ACC112 (cell line): Measurements from ENCODE around the gene GAS2.

ENCODE experiments used
- H2AFZ ChIP-seq: fragments of 200-600 bp; sonication (generic); one replicate; pipeline ENCODE4 v1.6.0; 2017; ENCODE audit warnings: antibody characterized with exemption, low read length; ENCODE audit not compliant: unreplicated experiment
- H3K27ac ChIP-seq: fragments of 200-600 bp; sonication (generic); 2 replicates; pipeline ENCODE4 v1.5.1; 2014; ENCODE audit warnings: low read depth, mild to moderate bottlenecking, antibody characterized with exemption, low read length, moderate library complexity
- H3K27me3 ChIP-seq: fragments of 200-600 bp; sonication (generic); 2 replicates; pipeline ENCODE4 v1.6.1; 2014; ENCODE audit warnings: mild to moderate bottlenecking, antibody characterized with exemption, low read length, moderate library complexity, mixed read lengths; ENCODE audit not compliant: insufficient read depth
- H3K36me3 ChIP-seq: fragments of 200-600 bp; sonication (generic); 2 replicates; pipeline ENCODE4 v1.6.1; 2016; ENCODE audit warnings: mild to moderate bottlenecking, antibody characterized with exemption, low read length, moderate library complexity, mixed read lengths; ENCODE audit not compliant: insufficient read depth
- H3K4me1 ChIP-seq: fragments of 200-600 bp; sonication (generic); one replicate; pipeline ENCODE4 v1.6.1; 2016; ENCODE audit warnings: low read length, mixed read lengths; ENCODE audit not compliant: insufficient read depth, unreplicated experiment, control insufficient read depth
- H3K4me3 ChIP-seq: fragments of 200-600 bp; sonication (generic); 2 replicates; pipeline ENCODE4 v1.5.1; 2014; ENCODE audit warnings: mild to moderate bottlenecking, low read depth, low read length
- H3K79me2 ChIP-seq: fragments of 200-600 bp; sonication (generic); one replicate; pipeline ENCODE4 v1.6.0; 2016; ENCODE audit warnings: low read length; ENCODE audit not compliant: control insufficient read depth, unreplicated experiment, insufficient read depth

Gene GAS2

DNA sequence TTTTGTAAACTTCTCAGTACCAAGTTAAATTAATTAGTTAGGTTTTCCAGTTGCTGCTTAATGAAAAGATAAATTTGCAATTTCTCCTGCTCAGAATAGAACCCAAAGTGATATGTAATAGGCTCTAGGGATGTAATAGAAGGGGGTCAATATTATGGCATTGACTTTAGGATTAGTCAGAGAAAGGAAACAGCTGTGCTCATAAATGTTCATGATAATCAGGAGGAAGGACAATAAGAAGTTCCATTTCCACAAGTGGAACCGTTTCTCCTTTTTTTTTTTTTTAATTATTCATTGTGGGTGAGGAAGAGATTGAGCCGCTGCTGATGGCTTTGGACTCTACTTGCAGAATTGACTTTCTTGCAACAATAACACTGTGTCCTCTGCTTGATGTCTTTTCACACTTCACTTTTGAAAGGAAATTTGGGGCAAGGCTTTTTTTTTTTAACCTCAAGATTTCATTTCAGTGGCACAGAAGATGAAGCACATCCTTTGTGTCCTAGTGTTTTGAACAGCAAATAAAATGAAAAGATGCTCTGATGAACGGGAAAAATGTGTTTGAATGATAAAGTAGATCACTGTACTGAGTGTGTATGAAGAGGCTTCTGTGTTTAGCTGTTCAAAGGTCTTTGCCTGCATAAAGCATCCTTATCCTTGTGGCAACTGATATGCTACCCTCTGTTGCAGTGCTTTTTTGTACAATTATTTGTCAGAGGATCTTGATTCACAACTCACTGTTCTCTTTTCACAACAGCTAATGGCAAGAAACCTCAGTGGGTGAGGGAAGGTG, 62.4 kb downstream of the GAS2 start:
- Histone ChIP-seq H3K36me3 (no peaks in the 10 kb centered on the region), H3K27ac (no peak overlapping the region), H3K4me3 (no peak overlapping the region), H3K79me2 (no peaks in the 10 kb centered on the region), H3K27me3 (peaks cover 55% of the 10 kb centered on the region), H2AFZ (no peak overlapping the region), H3K4me1 (no peaks in the 10 kb centered on the region)

DNA sequence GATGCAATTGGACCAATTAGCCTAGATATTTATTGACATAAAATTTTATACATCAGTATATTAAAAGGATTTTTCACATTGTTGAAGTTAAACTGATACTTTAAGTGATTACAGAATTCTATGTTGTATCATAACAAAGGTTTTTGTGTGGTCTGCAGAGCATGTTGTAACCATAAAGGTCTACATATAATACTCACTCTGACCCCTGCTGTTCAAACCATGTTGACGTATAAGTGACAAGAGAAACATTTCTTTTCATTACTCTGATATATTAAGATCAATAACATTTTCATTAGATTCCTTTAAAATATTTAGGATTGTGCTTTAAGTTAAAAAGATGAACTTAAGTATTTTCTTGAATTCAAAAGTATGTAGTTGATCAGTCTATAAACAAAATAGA, 63.9 kb downstream of the GAS2 start:
- Histone ChIP-seq H2AFZ (no peak overlapping the region), H3K27ac (no peak overlapping the region), H3K27me3 (peaks cover 51% of the 10 kb centered on the region), H3K4me1 (no peaks in the 10 kb centered on the region), H3K36me3 (no peaks in the 10 kb centered on the region), H3K4me3 (no peak overlapping the region), H3K79me2 (no peaks in the 10 kb centered on the region)

DNA sequence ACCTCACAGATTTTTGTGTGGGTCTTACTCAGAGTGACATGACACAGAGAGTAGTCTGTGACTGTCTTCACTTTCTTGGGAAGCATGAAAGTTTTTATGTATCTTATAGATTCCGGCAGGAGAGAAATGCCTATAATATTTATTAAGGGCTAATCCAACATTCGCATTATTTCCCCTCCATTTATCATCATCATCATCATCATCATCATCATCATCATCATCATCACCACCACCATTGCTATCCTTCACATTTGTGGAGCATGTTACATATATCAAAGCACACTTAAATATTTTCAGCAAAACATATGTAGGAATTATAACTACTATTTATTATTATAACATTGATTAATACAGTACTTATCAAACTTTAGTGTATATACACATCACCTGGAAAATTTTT, 66.2 kb downstream of the GAS2 start:
- no peak overlapping the region for H2AFZ ChIP-seq
- no peaks in the 10 kb centered on the region for H3K79me2 ChIP-seq
- no peak overlapping the region for H3K27ac ChIP-seq
- peaks cover 53% of the 10 kb centered on the region for H3K27me3 ChIP-seq
- H3K36me3 ChIP-seq, result no peaks in the 10 kb centered on the region
- H3K4me3 ChIP-seq, result no peak overlapping the region
- no peaks in the 10 kb centered on the region for H3K4me1 ChIP-seq

DNA sequence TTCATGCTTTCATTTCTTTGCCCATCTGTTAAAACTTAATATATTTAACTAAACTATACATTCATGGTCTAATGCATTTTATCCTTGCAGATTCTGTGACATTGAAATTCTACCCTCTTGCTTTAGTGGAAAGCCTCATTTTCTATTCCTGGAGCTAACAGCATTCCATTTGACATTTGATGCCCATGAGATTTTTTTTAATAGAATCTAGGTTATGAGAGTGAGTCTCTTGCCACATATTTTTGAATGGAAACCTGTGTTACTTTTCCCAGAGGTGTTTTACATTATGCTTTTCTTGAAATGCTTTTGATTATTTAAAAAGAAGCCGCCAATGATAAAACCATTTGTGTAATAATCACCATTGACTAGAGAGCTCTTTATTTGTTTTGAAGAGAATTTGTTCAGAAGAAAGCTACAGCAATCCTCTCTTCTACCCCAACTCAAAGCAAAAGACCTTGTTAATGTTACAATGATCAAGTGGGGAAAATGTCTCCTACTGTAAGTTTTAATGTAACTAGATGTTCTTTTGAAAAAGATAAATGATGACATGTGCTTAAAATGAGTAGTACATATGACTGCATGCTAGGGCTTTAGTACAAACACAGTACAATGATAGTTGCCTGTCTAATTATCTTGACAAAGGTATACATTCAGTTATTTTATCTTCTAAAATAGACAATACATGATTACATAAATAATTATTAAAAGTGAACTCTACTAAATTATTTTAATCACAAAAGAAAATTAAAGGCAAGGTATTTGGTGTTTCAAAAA, 67.3 kb downstream of the GAS2 start:
- no peaks in the 10 kb centered on the region for H3K4me1 ChIP-seq
- H3K36me3 ChIP-seq, result no peaks in the 10 kb centered on the region
- no peak overlapping the region for H2AFZ ChIP-seq
- peaks cover 56% of the 10 kb centered on the region for H3K27me3 ChIP-seq
- no peak overlapping the region for H3K4me3 ChIP-seq
- H3K27ac ChIP-seq, result no peak overlapping the region
- H3K79me2 ChIP-seq, result no peaks in the 10 kb centered on the region

DNA sequence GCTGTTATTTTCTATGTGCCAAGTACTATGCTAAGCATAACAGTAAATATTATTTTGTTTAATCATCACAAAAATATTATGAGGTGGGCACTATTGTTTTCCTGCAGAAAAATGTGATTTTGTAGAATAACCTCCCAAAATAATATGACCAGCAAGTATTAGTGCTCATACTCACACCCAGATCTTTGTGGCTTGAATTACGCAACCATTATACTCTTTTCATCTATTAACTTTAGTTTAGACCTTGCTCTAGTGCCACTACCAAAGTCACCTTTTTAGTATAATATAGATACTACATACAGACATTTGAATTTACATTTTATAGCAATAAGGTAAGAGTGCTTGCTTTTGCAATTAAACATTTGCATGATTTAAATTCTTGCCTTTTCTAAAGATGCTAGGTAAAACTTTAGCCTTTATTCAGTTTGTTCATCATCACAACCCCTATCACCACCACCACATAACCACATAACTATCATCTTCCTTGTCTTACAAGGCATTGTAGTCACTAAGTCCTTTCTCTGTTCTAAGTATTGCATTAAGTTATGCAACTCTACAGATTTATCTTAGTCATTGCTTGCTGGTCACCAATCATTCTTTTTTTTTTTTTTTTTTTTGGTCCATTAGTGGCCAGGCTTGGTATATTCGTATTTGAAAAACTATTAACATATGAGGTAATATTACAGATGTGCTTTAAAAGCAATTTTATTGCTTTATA, 68.4 kb downstream of the GAS2 start:
- no peaks in the 10 kb centered on the region for H3K79me2 ChIP-seq
- H3K4me1 ChIP-seq, result no peaks in the 10 kb centered on the region
- H3K36me3 ChIP-seq, result no peaks in the 10 kb centered on the region
- no peak overlapping the region for H3K27ac ChIP-seq
- no peak overlapping the region for H3K4me3 ChIP-seq
- peaks cover 51% of the 10 kb centered on the region for H3K27me3 ChIP-seq
- no peak overlapping the region for H2AFZ ChIP-seq

DNA sequence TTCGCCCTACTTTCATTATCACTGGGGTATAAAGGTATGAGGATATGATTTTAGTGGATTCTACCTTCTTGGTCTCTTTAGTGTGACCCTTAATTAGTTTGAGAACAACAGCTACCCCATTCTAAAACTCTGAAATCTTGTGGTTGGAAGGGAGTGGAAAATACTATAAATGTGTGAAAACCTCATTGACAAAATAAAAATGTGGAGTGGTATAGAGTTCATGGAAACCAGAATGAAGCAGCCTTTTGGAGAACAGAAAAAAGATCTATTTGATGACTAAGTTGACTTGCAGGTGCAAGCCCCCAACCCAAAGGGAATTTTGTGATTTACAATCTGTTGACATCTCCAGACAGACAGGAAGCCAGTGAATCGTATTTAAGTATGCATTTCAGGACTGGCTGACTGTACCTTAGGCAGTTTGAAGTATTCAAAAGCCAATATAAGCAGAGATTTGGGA, 75.8 kb downstream of the GAS2 start:
- H3K27me3 ChIP-seq, result peaks cover 75% of the 10 kb centered on the region
- no peak overlapping the region for H2AFZ ChIP-seq
- H3K4me1 ChIP-seq, result no peaks in the 10 kb centered on the region
- H3K79me2 ChIP-seq, result no peaks in the 10 kb centered on the region
- no peak overlapping the region for H3K4me3 ChIP-seq
- H3K27ac ChIP-seq, result no peak overlapping the region
- H3K36me3 ChIP-seq, result no peaks in the 10 kb centered on the region

DNA sequence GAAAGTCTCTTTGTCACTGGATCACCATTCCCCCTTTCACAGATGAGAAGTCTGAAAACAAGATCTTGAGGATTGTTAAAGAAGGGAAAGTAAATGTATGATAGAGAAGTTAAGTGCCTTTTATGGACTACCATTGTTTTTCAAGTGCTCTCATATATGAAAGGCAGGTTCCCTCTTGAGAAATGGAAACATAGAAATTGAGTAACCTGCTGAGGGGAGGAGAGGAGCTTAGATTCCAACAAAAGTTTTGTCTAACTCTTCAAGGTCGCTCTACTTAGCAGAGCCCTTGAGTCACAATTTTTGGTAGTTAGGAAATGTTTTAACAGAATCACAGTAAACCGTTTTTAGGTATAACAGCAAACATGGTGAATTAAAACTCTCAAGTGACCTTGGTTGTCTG, 83.1 kb downstream of the GAS2 start:
- no peaks in the 10 kb centered on the region for H3K4me1 ChIP-seq
- no peak overlapping the region for H2AFZ ChIP-seq

DNA sequence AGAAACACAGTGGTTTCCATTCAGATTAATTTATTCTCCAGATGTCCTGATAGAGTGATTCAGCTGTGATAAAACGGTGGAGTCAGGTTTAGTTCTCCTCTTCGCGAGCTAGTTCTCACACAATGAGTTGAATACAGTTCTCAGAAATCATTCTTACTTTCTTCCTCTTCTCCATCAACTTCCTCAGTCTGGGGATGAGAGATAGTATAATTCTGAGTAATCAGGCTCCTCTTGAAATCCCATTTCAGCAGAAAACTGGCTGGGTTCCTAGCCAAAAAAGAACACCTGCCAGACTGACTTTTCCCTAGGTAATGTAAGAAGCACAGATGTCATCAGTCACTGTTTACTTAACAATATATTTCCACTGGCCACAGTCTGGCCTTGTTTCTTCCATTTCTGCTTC, 86.5 kb downstream of the GAS2 start:
- Histone ChIP-seq H3K79me2 (no peaks in the 10 kb centered on the region), H3K27ac (no peak overlapping the region), H3K4me3 (no peak overlapping the region), H3K36me3 (no peaks in the 10 kb centered on the region), H3K4me1 (no peaks in the 10 kb centered on the region), H3K27me3 (peaks cover 86% of the 10 kb centered on the region), H2AFZ (no peak overlapping the region)

More for the DNA sequence above, 83.1 kb downstream of the GAS2 start:
- peaks cover 74% of the 10 kb centered on the region for H3K27me3 ChIP-seq
- no peaks in the 10 kb centered on the region for H3K79me2 ChIP-seq
- no peaks in the 10 kb centered on the region for H3K36me3 ChIP-seq
- H3K27ac ChIP-seq, result no peak overlapping the region
- no peak overlapping the region for H3K4me3 ChIP-seq

DNA sequence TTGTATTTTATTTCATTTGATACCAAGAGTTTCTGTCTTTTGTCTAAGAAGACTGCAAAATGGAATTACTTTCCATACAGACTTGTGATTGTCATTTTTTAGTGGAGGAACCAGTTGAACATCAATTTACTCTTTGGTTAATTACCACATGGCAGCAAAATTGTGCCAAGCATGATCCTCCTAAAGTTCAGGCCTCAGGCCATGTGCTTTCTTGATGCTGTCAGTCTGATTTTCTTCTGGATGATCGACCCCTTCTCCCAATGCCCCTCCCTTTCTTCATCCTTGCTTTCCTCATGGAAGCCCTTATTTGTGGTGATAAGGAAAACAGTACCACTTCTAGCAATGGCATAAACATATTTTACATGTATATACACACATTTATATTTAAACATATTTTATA, 87.0 kb downstream of the GAS2 start:
- Histone ChIP-seq H3K27me3 (peaks cover 87% of the 10 kb centered on the region), H3K4me3 (no peak overlapping the region), H3K36me3 (no peaks in the 10 kb centered on the region), H3K27ac (no peak overlapping the region), H2AFZ (no peak overlapping the region), H3K79me2 (no peaks in the 10 kb centered on the region), H3K4me1 (no peaks in the 10 kb centered on the region)

DNA sequence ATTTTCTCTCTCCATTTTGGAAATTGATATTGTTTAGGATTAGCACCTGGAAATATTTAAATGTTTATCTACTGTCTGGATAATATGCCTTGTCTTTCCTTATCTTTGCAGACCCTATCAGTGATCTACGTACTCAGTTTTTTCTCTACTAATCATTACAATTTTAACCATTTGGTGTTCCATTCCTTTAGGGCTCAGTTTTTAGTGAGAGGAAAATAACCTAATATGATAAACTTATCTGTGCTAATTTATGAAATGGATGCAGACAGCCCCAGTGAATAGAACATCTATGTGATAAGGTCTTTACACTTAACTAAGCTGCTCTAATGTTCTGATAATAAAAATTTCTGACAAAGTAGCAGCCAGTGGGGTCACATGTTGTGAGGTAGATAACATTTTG, 94.7 kb downstream of the GAS2 start:
- no peak overlapping the region for H3K27ac ChIP-seq
- peaks cover 58% of the 10 kb centered on the region for H3K27me3 ChIP-seq
- no peaks in the 10 kb centered on the region for H3K36me3 ChIP-seq
- H2AFZ ChIP-seq, result no peak overlapping the region
- no peaks in the 10 kb centered on the region for H3K4me1 ChIP-seq
- H3K4me3 ChIP-seq, result no peak overlapping the region
- H3K79me2 ChIP-seq, result no peaks in the 10 kb centered on the region
